Stimulated activated naive CD8-positive, alpha-beta T cell treated with anti-CD3 and anti-CD28 coated beads, Interleukin-15, amount 100 ng/mL, for 72 hours (primary cell): Measurements from ENCODE around the gene ZNG1C.
"Not testable (repeated sequence)": the region's sequence is repeated elsewhere in the genome, so short reads cannot be mapped to it uniquely, and the experiment has no call there.

ENCODE experiments used
- ATAC-seq: fragments of 150-1000 bp; cut with Tn5 transposase; 2 replicates; pipeline ENCODE4 v1.10.0; 2021; ENCODE audit warnings: mild to moderate bottlenecking, moderate library complexity
- DNase-seq, 2 donors: peaks; one replicate each; pipeline ENCODE4 v3.0.0; 2021 to 2022
- H3K27ac Mint-ChIP-seq, 2 donors: one replicate each; pipeline ENCODE4 v1.8.0; 2022; ENCODE audit warnings: mild to moderate bottlenecking in 2 of 2, mixed read lengths in 2 of 2, moderate library complexity in 2 of 2
- H3K27me3 Mint-ChIP-seq: one replicate; pipeline ENCODE4 v1.8.0; 2022; ENCODE audit warnings: mixed read lengths
- H3K4me1 Mint-ChIP-seq: one replicate; pipeline ENCODE4 v1.8.0; 2022; ENCODE audit warnings: mild to moderate bottlenecking, mixed read lengths
- H3K4me3 Mint-ChIP-seq, 2 donors: one replicate each; pipeline ENCODE4 v1.8.0; 2022; ENCODE audit warnings: mild to moderate bottlenecking in 2 of 2, mixed read lengths in 2 of 2, moderate library complexity in 1 of 2
- H3K9me3 Mint-ChIP-seq, 2 donors: one replicate each; pipeline ENCODE4 v1.8.0; 2022; ENCODE audit warnings: mixed read lengths in 2 of 2

The ZNG1C gene

DNA sequence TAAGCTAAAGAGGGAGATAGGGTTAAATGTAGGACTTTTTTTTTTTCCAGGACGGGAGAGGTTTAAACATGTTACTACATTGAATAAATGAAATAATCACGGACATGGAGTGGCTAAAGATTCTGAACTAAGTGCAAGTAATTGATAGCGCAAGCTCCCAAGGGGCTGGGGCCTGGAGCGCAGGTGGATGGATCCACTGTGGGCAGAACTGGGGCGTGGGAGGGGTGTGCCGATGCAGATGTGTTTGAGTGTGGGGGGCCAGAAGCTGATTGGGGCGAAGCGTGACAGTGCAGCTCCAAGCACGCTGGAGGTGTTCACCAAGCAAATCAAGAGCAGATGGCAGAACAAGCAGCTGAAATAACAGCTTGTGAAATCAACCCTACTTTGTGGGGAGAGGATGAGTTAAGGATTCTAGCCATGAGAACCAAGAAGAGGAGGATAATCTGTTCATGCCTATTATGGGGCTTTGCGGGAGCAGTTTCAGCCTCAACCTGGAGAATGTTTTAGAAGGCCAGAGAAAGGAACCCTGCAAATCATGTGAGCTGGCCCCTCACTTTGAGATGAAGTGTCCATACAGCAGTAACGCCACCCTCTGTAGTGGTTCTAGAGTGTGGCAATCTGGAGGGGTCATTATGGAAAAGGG, 88.9 kb downstream of the ZNG1C start:
- not testable (repeated sequence) for H3K4me3 Mint-ChIP-seq, DNase-seq, H3K9me3 Mint-ChIP-seq, H3K27ac Mint-ChIP-seq, H3K4me1 Mint-ChIP-seq, ATAC-seq, H3K27me3 Mint-ChIP-seq

DNA sequence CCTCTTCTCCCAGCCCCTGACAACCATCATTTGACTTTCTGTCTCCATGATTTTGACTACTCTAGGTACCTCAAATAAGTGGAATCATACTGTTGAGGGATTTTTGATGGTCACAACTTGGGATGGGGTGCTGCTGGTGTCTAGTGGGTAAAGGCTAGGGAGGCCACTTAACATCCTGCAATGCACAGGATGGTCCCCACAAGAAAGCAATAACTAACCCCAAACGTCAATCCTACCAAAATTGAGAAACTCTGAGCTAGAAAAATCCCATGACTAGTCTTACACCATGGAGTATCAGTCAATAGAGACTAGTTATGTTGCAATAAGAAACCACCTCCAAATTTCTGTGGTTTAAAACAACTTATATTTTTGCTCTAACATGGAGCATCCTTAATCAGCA, 90.3 kb downstream of the ZNG1C start:
- not testable (repeated sequence) for H3K27ac Mint-ChIP-seq, DNase-seq, H3K9me3 Mint-ChIP-seq, H3K27me3 Mint-ChIP-seq, H3K4me1 Mint-ChIP-seq, H3K4me3 Mint-ChIP-seq
- ATAC-seq = peak; percentile 58

- H3K27ac Mint-ChIP-seq, H3K9me3 Mint-ChIP-seq, H3K27me3 Mint-ChIP-seq, DNase-seq, H3K4me1 Mint-ChIP-seq, H3K4me3 Mint-ChIP-seq: not testable (repeated sequence)
- ATAC-seq = peak; percentile 74
Observed at GRCh38 chr9:68335935-68336334, 94.2 kb downstream of the ZNG1C start.

- H3K27me3 Mint-ChIP-seq, H3K27ac Mint-ChIP-seq, DNase-seq, ATAC-seq, H3K4me3 Mint-ChIP-seq, H3K4me1 Mint-ChIP-seq, H3K9me3 Mint-ChIP-seq: not testable (repeated sequence)
Observed at GRCh38 chr9:68336639-68337339, 95.0 kb downstream of the ZNG1C start.

DNA sequence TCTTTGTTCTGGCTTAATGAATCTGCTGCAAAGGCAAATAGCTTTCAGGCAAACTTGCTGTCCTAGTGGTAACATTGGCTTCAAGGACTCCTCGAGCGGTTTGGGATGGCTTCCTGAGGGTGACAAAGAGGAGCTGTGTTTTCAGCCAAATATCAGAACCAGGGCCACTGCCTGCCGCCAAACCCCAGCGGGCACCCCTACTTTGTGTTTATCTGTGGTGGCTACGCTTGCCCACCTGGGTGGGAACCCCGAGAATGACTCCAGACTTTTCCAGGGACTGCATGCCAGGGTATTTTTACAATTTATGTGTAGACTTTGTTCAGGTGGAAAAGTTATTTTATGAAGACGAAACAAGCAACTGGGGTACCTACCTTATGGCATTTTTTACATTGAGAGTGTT, 96.2 kb downstream of the ZNG1C start:
- H3K9me3 Mint-ChIP-seq, H3K4me1 Mint-ChIP-seq, H3K27ac Mint-ChIP-seq, ATAC-seq, DNase-seq, H3K27me3 Mint-ChIP-seq, H3K4me3 Mint-ChIP-seq: not testable (repeated sequence)

DNA sequence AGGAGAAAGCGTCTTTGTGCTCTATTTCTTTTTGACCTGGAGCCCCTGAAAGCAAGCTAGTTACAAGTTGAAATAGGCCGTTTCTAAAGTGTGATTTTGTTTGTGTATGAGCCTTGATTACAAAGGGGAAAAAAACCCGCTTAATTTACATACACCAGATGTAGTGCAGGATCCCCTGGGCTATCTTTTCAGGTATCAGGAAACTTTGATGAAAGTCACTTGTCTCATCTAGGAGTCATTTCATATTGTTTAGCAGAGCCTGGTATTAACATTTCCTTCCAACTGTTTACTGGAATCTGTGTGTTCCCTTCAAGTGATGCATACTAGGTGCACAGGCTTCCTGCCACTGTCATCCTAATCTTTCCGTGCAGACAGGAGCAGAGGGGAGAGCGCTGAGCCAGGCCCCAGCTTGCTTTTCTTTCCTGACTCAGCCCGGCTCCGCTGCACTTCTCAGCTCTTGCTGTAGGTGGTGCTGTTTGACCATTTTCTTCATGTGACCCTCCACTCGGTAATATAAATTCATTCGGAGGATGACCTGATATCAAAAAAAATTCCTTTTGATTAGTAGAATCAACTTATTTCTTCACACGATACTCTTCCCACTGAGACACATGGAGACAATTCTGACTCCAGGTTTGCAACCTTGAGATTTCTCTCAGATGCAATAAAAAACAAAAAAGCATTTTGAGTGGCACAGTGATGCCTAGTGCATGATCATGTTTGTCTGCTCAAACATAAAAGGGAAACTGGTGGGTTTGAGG, 100.7 kb downstream of the ZNG1C start:
- not testable (repeated sequence) for H3K4me3 Mint-ChIP-seq, H3K27me3 Mint-ChIP-seq, H3K27ac Mint-ChIP-seq, H3K4me1 Mint-ChIP-seq, H3K9me3 Mint-ChIP-seq, DNase-seq
- ATAC-seq = peak; percentile 83

DNA sequence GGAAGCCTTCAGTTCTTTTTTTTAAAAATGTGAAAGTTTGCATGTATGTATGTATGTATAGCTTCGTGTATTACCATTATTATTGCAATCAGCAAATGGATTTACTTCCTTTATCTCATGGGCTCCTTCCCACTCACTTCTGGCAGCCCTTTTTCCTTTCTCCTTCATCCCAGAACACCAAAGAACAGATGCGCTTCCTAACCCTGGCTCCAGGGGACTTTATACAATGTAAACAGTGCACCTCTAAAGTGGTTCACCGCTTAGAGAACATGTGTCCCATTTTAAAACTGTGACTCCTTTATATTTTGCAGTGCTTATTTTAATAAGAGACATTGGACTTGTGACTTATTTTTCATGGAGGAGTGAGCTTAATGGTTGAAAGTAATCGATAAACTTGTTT, 101.5 kb downstream of the ZNG1C start:
- H3K9me3 Mint-ChIP-seq, H3K4me3 Mint-ChIP-seq, ATAC-seq, H3K4me1 Mint-ChIP-seq, DNase-seq, H3K27ac Mint-ChIP-seq, H3K27me3 Mint-ChIP-seq: not testable (repeated sequence)

- not testable (repeated sequence) for H3K4me3 Mint-ChIP-seq, H3K27ac Mint-ChIP-seq, DNase-seq, H3K4me1 Mint-ChIP-seq, H3K27me3 Mint-ChIP-seq, H3K9me3 Mint-ChIP-seq, ATAC-seq
Observed at GRCh38 chr9:68343992-68344391, 102.2 kb downstream of the ZNG1C start.
